HL-60 (cell line): ENCODE data around the gene USP48.
"Not testable (repeated sequence)": the region's sequence is repeated elsewhere in the genome, so short reads cannot be mapped to it uniquely, and the experiment has no call there.

Experiments
- GABPA ChIP-seq: IDR thresholded peaks from 2 replicates; pipeline ENCODE4 v1.6.1; 2012; ENCODE audit warnings: low read depth
- POLR2AphosphoS5 ChIP-seq: IDR thresholded peaks from 2 replicates; pipeline ENCODE4 v1.6.1; 2012; ENCODE audit warnings: low read depth
- TF ChIP-seq, protein P1 (sequence below): IDR thresholded peaks from one replicate; pipeline ENCODE4 v1.5.1; 2011; ENCODE audit warnings: low read length, control low read depth, inconsistent platforms; ENCODE audit not compliant: insufficient read depth
- TF ChIP-seq, protein P2 (sequence below): IDR thresholded peaks from 2 replicates; pipeline ENCODE4 v1.6.1; 2012; ENCODE audit warnings: low read depth; ENCODE audit not compliant: insufficient replicate concordance

DNA sequence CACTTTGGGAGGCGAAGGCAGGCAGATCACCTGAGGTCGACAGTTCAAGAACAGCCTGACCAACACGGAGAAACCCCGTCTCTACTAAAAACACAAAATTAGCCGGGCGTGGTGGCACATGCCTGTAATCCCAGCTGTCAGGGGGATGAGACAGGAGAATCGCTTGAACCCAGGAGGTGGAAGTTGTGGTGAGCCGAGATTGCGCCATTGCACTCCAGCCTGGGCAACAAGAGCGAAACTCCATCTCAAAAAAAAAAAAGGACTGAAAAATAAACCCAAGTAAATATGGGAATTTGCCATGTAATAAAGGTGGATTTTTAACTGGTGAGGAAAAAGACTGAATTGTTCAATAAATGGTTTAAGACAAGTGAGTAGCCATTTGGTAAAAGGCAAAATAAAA, 11.3 kb downstream of the USP48 start:
- TF ChIP-seq, protein P1, sequence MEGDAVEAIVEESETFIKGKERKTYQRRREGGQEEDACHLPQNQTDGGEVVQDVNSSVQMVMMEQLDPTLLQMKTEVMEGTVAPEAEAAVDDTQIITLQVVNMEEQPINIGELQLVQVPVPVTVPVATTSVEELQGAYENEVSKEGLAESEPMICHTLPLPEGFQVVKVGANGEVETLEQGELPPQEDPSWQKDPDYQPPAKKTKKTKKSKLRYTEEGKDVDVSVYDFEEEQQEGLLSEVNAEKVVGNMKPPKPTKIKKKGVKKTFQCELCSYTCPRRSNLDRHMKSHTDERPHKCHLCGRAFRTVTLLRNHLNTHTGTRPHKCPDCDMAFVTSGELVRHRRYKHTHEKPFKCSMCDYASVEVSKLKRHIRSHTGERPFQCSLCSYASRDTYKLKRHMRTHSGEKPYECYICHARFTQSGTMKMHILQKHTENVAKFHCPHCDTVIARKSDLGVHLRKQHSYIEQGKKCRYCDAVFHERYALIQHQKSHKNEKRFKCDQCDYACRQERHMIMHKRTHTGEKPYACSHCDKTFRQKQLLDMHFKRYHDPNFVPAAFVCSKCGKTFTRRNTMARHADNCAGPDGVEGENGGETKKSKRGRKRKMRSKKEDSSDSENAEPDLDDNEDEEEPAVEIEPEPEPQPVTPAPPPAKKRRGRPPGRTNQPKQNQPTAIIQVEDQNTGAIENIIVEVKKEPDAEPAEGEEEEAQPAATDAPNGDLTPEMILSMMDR: not testable (repeated sequence)
- TF ChIP-seq, protein P2, sequence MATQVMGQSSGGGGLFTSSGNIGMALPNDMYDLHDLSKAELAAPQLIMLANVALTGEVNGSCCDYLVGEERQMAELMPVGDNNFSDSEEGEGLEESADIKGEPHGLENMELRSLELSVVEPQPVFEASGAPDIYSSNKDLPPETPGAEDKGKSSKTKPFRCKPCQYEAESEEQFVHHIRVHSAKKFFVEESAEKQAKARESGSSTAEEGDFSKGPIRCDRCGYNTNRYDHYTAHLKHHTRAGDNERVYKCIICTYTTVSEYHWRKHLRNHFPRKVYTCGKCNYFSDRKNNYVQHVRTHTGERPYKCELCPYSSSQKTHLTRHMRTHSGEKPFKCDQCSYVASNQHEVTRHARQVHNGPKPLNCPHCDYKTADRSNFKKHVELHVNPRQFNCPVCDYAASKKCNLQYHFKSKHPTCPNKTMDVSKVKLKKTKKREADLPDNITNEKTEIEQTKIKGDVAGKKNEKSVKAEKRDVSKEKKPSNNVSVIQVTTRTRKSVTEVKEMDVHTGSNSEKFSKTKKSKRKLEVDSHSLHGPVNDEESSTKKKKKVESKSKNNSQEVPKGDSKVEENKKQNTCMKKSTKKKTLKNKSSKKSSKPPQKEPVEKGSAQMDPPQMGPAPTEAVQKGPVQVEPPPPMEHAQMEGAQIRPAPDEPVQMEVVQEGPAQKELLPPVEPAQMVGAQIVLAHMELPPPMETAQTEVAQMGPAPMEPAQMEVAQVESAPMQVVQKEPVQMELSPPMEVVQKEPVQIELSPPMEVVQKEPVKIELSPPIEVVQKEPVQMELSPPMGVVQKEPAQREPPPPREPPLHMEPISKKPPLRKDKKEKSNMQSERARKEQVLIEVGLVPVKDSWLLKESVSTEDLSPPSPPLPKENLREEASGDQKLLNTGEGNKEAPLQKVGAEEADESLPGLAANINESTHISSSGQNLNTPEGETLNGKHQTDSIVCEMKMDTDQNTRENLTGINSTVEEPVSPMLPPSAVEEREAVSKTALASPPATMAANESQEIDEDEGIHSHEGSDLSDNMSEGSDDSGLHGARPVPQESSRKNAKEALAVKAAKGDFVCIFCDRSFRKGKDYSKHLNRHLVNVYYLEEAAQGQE: not testable (repeated sequence)
- not testable (repeated sequence) for TF ChIP-seq GABPA, POLR2AphosphoS5
